Choroid plexus epithelial cell (primary cell): ENCODE data around the gene GGPS1.
A peak's percentile ranks its signal among the peaks of the same experiment; 100 is the strongest.

Source experiments
- DNase-seq: peaks from one replicate; pipeline ENCODE4 v3.0.0-alpha.2; 2010; ENCODE audit warnings: low read depth
- H3K4me3 ChIP-seq: 2 replicates; pipeline ENCODE4 v1.5.1; 2011; ENCODE audit warnings: low read depth, mild to moderate bottlenecking, control low read depth, low read length, moderate library complexity
- TF ChIP-seq, protein P1 (sequence below): conservative IDR thresholded peaks from 2 replicates; pipeline ENCODE4 v1.5.1; 2011; ENCODE audit warnings: low read depth, mild to moderate bottlenecking, control low read depth, inconsistent platforms, low read length, moderate library complexity

Gene GGPS1

GRCh38 chr1:235339746-235340145, 11.4 kb downstream of the GGPS1 start:
- peak; percentile 20 for DNase-seq
- TF ChIP-seq, protein P1, sequence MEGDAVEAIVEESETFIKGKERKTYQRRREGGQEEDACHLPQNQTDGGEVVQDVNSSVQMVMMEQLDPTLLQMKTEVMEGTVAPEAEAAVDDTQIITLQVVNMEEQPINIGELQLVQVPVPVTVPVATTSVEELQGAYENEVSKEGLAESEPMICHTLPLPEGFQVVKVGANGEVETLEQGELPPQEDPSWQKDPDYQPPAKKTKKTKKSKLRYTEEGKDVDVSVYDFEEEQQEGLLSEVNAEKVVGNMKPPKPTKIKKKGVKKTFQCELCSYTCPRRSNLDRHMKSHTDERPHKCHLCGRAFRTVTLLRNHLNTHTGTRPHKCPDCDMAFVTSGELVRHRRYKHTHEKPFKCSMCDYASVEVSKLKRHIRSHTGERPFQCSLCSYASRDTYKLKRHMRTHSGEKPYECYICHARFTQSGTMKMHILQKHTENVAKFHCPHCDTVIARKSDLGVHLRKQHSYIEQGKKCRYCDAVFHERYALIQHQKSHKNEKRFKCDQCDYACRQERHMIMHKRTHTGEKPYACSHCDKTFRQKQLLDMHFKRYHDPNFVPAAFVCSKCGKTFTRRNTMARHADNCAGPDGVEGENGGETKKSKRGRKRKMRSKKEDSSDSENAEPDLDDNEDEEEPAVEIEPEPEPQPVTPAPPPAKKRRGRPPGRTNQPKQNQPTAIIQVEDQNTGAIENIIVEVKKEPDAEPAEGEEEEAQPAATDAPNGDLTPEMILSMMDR, result peak; percentile 4
- no peak overlapping the region for H3K4me3 ChIP-seq

GRCh38 chr1:235341334-235341733, 13.0 kb downstream of the GGPS1 start:
- no peak for DNase-seq
- H3K4me3 ChIP-seq, result no peak overlapping the region
- TF ChIP-seq, protein P1, result no peak

- TF ChIP-seq, protein P1, result no peak
- no peak overlapping the region for H3K4me3 ChIP-seq
- no peak for DNase-seq
Measured at GRCh38 chr1:235342039-235342438, 13.7 kb downstream of the GGPS1 start.

DNA sequence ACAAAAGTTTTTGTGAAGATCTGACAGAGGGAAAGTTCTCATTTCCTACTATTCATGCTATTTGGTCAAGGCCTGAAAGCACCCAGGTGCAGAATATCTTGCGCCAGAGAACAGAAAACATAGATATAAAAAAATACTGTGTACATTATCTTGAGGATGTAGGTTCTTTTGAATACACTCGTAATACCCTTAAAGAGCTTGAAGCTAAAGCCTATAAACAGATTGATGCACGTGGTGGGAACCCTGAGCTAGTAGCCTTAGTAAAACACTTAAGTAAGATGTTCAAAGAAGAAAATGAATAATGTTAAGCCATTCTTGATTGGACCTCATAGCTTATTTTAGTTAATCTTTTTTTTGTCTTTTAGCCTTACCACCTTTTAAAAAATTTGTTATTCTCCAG, 14.1 kb downstream of the GGPS1 start:
- no peak overlapping the region for H3K4me3 ChIP-seq
- TF ChIP-seq, protein P1, result no peak
- no peak for DNase-seq

- DNase-seq, result no peak
Measured at GRCh38 chr1:235343726-235344125, 15.4 kb downstream of the GGPS1 start.

GRCh38 chr1:235351441-235351840, 23.1 kb downstream of the GGPS1 start:
- DNase-seq, result no peak
- TF ChIP-seq, protein P1, result no peak
- no peak overlapping the region for H3K4me3 ChIP-seq

More at GRCh38 chr1:235343726-235344125, 15.4 kb downstream of the GGPS1 start:
- TF ChIP-seq, protein P1, result no peak
- no peak overlapping the region for H3K4me3 ChIP-seq

DNA sequence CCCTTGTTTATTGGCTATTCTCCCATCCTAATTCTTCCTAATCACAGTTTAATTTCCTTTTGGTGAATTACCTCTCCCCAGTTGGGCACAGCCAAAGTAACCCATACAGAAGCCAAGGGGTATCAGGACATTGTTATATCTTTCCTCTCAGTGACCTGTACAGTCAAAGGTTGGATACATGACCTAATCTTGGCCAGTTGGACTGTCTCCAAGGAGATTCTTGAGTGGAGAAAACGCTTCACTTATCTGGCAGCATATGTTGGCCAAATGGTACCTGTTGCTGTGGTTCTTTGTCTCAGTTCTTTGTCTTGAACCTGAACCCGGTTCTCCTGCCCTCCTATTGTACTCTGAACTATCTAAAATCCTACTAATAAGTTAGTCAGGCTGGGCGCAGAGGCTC, 23.5 kb downstream of the GGPS1 start:
- TF ChIP-seq, protein P1, result no peak
- no peak for DNase-seq
- H3K4me3 ChIP-seq, result no peak overlapping the region
